Upper lobe of left lung (tissue), 4 donors: ENCODE results near the gene CENPW.

Experiments used
- POLR2A ChIP-seq, 4 donors: fragments of 450-650 bp; IDR thresholded peaks; one replicate each; pipeline ENCODE4 v1.5.1; 2016 to 2017; ENCODE audit warnings: antibody characterized with exemption in 4 of 4, mild to moderate bottlenecking in 2 of 4
- POLR2AphosphoS5 ChIP-seq, 2 donors: sonication (generic); formaldehyde crosslinking; IDR thresholded peaks; one replicate each; pipeline ENCODE4 v1.5.1; 2017; ENCODE audit warnings: antibody characterized with exemption in 2 of 2
- TF ChIP-seq, protein P1 (sequence below), 6 experiments: fragments of 450-650 bp in 4 of 6; fragments of 200-600 bp in 2 of 6; sonication (generic) in 2 of 6; IDR thresholded peaks; one replicate each; pipeline ENCODE4 v1.5.1; 2016 to 2019; ENCODE audit warnings: antibody characterized with exemption in 6 of 6

DNA sequence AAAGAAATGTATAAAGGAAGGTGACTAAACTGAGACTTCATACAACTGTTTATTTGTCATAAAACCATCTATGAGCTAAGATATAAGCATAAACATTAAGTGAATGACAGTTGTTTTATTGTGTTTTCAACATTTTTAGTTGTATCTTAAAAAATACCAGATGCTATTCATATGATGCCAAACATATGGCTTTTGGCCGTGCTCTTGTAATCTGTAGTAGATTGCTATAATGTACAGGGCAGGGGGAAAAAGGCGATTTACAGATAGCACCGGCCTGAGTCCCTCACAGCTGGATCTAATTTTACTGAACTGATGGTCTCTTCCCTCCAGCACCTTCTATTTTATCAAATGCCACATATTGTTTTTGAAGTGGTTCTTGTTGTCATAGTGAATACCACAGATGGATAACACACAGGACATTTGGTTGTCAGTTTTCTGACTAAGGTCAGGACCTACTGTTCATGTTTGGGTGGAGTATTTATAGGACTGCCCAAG lies 48.2 kb downstream of the CENPW start:
- TF ChIP-seq POLR2A (IDR thresholded peaks at IDR 0.05) (no peak), POLR2AphosphoS5 (IDR thresholded peaks at IDR 0.05) (no peak)
- TF ChIP-seq, protein P1, sequence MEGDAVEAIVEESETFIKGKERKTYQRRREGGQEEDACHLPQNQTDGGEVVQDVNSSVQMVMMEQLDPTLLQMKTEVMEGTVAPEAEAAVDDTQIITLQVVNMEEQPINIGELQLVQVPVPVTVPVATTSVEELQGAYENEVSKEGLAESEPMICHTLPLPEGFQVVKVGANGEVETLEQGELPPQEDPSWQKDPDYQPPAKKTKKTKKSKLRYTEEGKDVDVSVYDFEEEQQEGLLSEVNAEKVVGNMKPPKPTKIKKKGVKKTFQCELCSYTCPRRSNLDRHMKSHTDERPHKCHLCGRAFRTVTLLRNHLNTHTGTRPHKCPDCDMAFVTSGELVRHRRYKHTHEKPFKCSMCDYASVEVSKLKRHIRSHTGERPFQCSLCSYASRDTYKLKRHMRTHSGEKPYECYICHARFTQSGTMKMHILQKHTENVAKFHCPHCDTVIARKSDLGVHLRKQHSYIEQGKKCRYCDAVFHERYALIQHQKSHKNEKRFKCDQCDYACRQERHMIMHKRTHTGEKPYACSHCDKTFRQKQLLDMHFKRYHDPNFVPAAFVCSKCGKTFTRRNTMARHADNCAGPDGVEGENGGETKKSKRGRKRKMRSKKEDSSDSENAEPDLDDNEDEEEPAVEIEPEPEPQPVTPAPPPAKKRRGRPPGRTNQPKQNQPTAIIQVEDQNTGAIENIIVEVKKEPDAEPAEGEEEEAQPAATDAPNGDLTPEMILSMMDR (IDR thresholded peaks at IDR 0.05), result no peak
